Mononuclear cell (primary cell): Measurements from ENCODE around the gene VNN1. TPM values are rescaled to one million over a fixed set of nuclear protein-coding genes. Genes with fewer than 3 reads are reported as not detected.

Experiments used
- H3K27me3 ChIP-seq: 2 replicates; pipeline ENCODE4 v1.6.0; 2011; ENCODE audit warnings: low read length, control low read depth; ENCODE audit not compliant: insufficient read depth
- H3K4me1 ChIP-seq: 2 replicates; pipeline ENCODE4 v1.5.1; 2011; ENCODE audit warnings: mild to moderate bottlenecking, low read length, control low read depth; ENCODE audit not compliant: insufficient read depth
- H3K4me3 ChIP-seq: 2 replicates; pipeline ENCODE4 v1.5.1; 2011; ENCODE audit warnings: mild to moderate bottlenecking, low read length, moderate library complexity
- H3K9me3 ChIP-seq: 2 replicates; pipeline ENCODE4 v1.5.1; 2011; ENCODE audit warnings: low read depth, mild to moderate bottlenecking, control low read depth, low read length
- total RNA-seq: library from RNA; depleted of rRNA; stranded (reverse); fragments of >200 nt; gene quantifications from one replicate; pipeline ENCODE4 v1.2.3, GENCODE V29; 2012

The VNN1 gene
- total RNA-seq, 1 donor, result 2.7 TPM

GRCh38 chr6:132733814-132734213 lies 20.0 kb upstream of the VNN1 start:
- H3K4me1 ChIP-seq, result peaks cover 55% of the 10 kb centered on the region
- no peaks in the 10 kb centered on the region for H3K27me3 ChIP-seq
- H3K4me3 ChIP-seq, result peak overlapping the region; percentile 31
- H3K9me3 ChIP-seq, result no peaks in the 10 kb centered on the region

GRCh38 chr6:132733283-132733682 lies 19.4 kb upstream of the VNN1 start:
- no peaks in the 10 kb centered on the region for H3K9me3 ChIP-seq
- no peaks in the 10 kb centered on the region for H3K27me3 ChIP-seq
- H3K4me3 ChIP-seq, result peak overlapping the region; percentile 31
- peaks cover 55% of the 10 kb centered on the region for H3K4me1 ChIP-seq

- Histone ChIP-seq H3K4me3 (no peak overlapping the region), H3K9me3 (no peaks in the 10 kb centered on the region), H3K27me3 (no peaks in the 10 kb centered on the region), H3K4me1 (peaks cover 39% of the 10 kb centered on the region)
These were observed 17.2 kb upstream of the VNN1 start for GRCh38 chr6:132731086-132731485.

DNA sequence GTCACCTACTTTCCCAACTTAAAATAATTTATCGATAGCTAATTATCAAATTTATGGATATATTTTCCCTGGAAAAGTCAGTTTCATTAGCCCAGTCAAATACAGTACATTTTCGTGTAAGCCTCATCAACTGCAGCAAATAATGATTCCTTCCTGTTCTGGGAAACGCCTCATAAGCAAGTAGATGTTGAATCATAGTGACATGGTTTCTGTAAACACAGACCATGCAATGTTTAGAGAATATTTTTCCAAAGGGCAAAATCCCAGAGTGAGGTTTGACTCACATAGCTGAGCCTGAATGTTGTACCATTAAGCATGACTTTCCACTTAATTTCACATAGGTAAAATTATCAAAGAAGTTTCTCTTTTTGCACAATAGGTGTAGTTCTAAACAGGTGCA lies 16.7 kb upstream of the VNN1 start:
- peaks cover 34% of the 10 kb centered on the region for H3K4me1 ChIP-seq
- H3K4me3 ChIP-seq, result no peak overlapping the region
- H3K27me3 ChIP-seq, result no peaks in the 10 kb centered on the region
- no peaks in the 10 kb centered on the region for H3K9me3 ChIP-seq

DNA sequence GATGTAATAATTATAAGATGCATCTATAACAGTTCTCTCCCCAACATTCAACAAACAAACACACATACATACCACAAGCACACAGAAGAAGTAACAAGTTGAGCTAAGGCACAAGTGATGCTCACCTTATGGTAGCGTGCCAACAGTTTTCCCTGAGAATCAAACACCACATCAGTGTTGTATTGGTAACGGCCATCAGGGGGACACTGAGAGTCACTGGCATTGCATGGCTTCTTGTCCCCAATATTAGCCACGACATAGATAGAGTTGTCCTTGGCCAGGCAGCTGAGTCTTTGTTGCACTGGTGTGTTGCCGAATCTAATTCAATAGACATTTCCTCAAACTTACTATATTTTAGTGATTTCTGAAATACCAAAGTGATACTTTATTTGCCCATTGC lies 14.8 kb upstream of the VNN1 start:
- no peaks in the 10 kb centered on the region for H3K9me3 ChIP-seq
- H3K27me3 ChIP-seq, result no peaks in the 10 kb centered on the region
- H3K4me3 ChIP-seq, result no peak overlapping the region
- peaks cover 14% of the 10 kb centered on the region for H3K4me1 ChIP-seq

- peaks cover 3% of the 10 kb centered on the region for H3K4me1 ChIP-seq
- H3K9me3 ChIP-seq, result no peaks in the 10 kb centered on the region
- no peaks in the 10 kb centered on the region for H3K27me3 ChIP-seq
- no peak overlapping the region for H3K4me3 ChIP-seq
These were observed 12.7 kb upstream of the VNN1 start for GRCh38 chr6:132726608-132726975.

- no peak overlapping the region for H3K4me3 ChIP-seq
- no peaks in the 10 kb centered on the region for H3K9me3 ChIP-seq
- no peaks in the 10 kb centered on the region for H3K27me3 ChIP-seq
- peaks cover 3% of the 10 kb centered on the region for H3K4me1 ChIP-seq
These were observed 12.2 kb upstream of the VNN1 start for GRCh38 chr6:132725947-132726607.

DNA sequence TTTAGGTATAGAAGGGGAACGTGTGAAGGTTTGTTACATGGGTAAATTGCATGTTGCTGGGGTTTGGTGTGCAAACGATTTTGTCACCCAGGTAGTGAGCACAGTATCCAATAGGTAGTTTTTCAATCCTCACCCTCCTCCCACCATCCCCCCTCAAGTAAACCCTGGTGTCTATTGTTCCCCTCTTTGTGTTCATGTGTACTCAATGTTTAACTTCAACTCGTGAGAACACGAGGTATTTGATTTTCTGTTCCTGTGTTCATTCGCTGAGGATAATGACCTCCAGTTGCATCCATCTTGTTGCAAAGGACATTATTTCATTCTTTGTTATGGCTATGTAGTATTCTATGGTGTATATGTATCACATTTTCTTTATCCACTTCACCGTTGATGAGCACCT lies 11.6 kb upstream of the VNN1 start:
- H3K9me3 ChIP-seq, result no peaks in the 10 kb centered on the region
- no peaks in the 10 kb centered on the region for H3K27me3 ChIP-seq
- H3K4me1 ChIP-seq, result peaks cover under 1% of the 10 kb centered on the region
- no peak overlapping the region for H3K4me3 ChIP-seq

DNA sequence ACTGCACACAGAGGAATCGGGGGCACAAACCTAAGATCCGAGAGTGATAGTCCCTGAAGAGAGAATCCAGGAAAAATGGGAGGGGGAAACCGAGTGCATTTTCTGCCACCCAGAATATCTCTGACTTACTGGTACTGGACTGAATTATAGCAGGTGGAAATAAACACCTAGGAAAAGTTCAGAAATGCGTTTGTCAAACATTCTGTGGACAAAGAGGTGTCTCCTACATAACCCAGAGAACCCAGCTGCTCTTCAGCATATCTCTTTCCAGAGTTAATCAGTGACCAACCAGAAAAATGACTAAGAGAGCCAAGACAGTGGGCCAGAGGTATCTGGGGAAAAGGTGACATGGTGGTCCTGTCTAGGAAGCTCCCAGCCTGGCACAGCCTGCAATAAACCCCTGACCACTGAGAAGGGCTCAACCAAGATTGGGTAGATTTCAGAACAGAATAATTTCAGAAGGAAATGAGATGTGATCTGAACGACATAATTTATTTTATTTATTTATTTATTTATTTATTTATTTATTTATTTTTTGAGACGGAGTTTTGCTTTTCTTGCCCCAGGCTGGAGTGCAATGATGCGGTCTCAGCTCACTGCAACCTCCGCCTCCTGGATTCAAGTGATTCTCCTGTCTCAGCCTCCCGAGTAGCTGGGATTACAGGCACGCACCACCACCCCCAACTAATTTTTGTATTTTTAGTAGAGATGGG lies 6.0 kb upstream of the VNN1 start:
- Histone ChIP-seq H3K27me3 (no peaks in the 10 kb centered on the region), H3K4me1 (peaks cover 15% of the 10 kb centered on the region), H3K4me3 (no peak overlapping the region), H3K9me3 (no peaks in the 10 kb centered on the region)

DNA sequence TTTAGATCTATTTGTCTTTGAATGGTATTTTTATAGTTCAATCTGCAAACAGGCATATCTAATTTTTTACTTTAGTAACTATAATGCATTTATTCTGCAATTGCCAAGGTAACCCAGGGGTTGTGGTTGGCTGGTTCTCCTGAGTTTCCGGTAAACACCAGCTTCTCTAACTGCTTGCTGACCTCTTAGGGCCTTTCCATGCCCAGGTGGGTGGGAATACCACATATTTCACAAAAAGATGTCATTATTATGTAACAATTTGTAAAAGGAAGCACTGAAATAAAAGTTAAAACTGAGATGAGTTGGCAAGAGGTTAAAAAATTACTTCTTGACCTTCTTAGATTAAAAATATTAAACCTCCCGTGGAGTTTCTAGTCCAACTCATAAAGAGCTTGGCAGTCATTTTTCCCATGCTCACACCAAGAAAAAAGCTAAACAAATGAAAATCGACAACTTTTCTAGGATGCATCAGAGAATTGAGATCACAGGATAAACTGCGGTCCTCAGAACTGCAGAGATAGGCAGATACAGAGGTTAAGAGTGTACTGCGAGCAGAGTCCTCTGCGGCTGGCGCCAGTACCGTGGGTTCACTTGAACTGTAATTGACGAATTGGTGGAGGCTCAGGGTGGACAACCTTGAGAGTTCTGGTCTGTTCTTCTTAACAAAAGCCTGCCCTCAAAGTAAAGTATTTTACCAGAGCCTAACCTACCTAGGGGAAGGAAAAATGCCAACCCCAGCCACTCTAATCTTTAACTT lies 2.2 kb upstream of the VNN1 start:
- H3K4me1 ChIP-seq, result peaks cover 48% of the 10 kb centered on the region
- no peak overlapping the region for H3K4me3 ChIP-seq
- H3K9me3 ChIP-seq, result no peaks in the 10 kb centered on the region
- no peaks in the 10 kb centered on the region for H3K27me3 ChIP-seq

GRCh38 chr6:132715204-132715603 lies 1.3 kb upstream of the VNN1 start:
- Histone ChIP-seq H3K27me3 (no peaks in the 10 kb centered on the region), H3K4me1 (peaks cover 48% of the 10 kb centered on the region), H3K9me3 (no peaks in the 10 kb centered on the region), H3K4me3 (no peak overlapping the region)

- Histone ChIP-seq H3K4me1 (peaks cover 48% of the 10 kb centered on the region), H3K9me3 (no peaks in the 10 kb centered on the region), H3K4me3 (no peak overlapping the region), H3K27me3 (no peaks in the 10 kb centered on the region)
These were observed 305 bp upstream of the VNN1 start for GRCh38 chr6:132714160-132714559.

- Histone ChIP-seq H3K4me3 (no peak overlapping the region), H3K27me3 (no peaks in the 10 kb centered on the region), H3K4me1 (peaks cover 55% of the 10 kb centered on the region)
These were observed 1.5 kb downstream of the VNN1 start for GRCh38 chr6:132712366-132712765.

DNA sequence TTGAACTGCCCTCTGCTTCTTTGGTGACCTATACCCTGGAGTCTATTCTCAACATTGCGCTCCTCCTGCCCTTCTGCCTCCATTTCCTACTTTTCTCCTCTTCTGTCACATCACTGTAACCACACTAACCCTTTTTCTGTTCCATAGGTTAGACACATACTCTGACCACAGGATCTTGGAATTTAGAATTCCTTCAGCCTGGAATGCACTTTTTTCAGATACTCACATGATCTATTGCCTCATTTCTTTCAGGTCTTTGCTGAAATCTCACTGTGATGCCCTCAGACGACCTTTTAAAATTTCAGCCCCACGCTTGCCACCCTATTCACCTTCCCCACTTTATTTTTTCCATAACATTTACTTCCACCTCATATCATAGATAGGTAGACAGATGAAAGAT lies 5.1 kb downstream of the VNN1 start:
- Histone ChIP-seq H3K4me3 (no peak overlapping the region), H3K27me3 (peaks cover 2% of the 10 kb centered on the region), H3K4me1 (peaks cover 31% of the 10 kb centered on the region), H3K9me3 (peaks cover 10% of the 10 kb centered on the region)

More at GRCh38 chr6:132712366-132712765, 1.5 kb downstream of the VNN1 start:
- no peaks in the 10 kb centered on the region for H3K9me3 ChIP-seq

GRCh38 chr6:132708002-132708401 lies 5.9 kb downstream of the VNN1 start:
- H3K27me3 ChIP-seq, result peaks cover 2% of the 10 kb centered on the region
- H3K4me1 ChIP-seq, result peaks cover 25% of the 10 kb centered on the region
- H3K4me3 ChIP-seq, result no peak overlapping the region
- peaks cover 10% of the 10 kb centered on the region for H3K9me3 ChIP-seq
